Ascending aorta (tissue), 2 donors: ENCODE measurements around the gene YAE1. TPM values are rescaled to one million over a fixed set of nuclear protein-coding genes. Genes with fewer than 3 reads are reported as not detected.

ENCODE experiments used
- DNase-seq, 2 donors: peaks; one replicate each; pipeline ENCODE4 v3.0.0-alpha.2; 2019; ENCODE audit warnings: low spot score in 2 of 2
- H3K27ac ChIP-seq, 2 donors: fragments of 200-600 bp; sonication (generic); one replicate each; pipeline ENCODE4 v1.5.1; 2016 to 2017; ENCODE audit warnings: mild to moderate bottlenecking in 1 of 2
- H3K27me3 ChIP-seq: fragments of 200-600 bp; sonication (generic); one replicate; pipeline ENCODE4 v1.5.1; 2017
- H3K36me3 ChIP-seq, 2 donors: fragments of 200-600 bp; sonication (generic); one replicate each; pipeline ENCODE4 v1.5.1; 2016
- H3K4me1 ChIP-seq, 2 donors: fragments of 200-600 bp; sonication (generic); one replicate each; pipeline ENCODE4 v1.5.1; 2016 to 2017; ENCODE audit warnings: mild to moderate bottlenecking in 1 of 2
- H3K4me3 ChIP-seq, 2 donors: fragments of 200-600 bp; sonication (generic); one replicate each; pipeline ENCODE4 v1.5.1; 2016 to 2017; ENCODE audit warnings: mild to moderate bottlenecking in 1 of 2
- H3K9me3 ChIP-seq, 2 donors: fragments of 200-600 bp; sonication (generic); one replicate each; pipeline ENCODE4 v1.5.1; 2016
- CTCF ChIP-seq, 3 experiments: fragments of 200-600 bp in 2 of 3; fragments of 450-650 bp in 1 of 3; sonication (generic) in 2 of 3; IDR thresholded peaks; one replicate each; pipeline ENCODE4 v1.5.1; 2016 to 2019; ENCODE audit warnings: antibody characterized with exemption in 3 of 3, mild to moderate bottlenecking in 1 of 3, moderate library complexity in 1 of 3
- intact Hi-C: fragments of 100-400 bp; cut with DNase I; formaldehyde crosslinking; loops from one replicate; pipeline ENCODE4 v1.15.1; 2023
- total RNA-seq: library from RNA; depleted of rRNA; stranded (reverse); fragments of >200 nt; gene quantifications from one replicate; pipeline ENCODE4 v1.1.0, GENCODE V29; 2016

YAE1 gene
- total RNA-seq, 1 donor from 2014 or later, result 3.3 TPM

DNA sequence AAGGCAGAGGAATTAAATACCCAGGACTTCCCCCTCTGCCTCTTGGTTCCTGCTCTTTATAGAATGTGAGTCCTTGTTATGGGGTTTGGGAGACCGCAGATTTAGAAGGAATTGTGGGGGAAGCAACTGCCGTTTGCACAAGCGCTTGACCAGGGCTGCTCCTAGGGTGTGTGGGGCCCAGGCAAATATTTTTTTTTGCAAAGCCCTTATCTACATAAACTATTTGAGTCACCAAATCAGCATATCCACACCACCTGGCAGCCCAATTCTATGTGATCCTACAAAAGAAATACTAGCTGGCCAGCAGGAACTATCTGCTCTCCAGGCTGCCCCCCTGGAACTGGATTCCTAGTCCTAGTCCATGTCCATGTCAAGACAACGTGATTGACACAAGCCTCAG is 33.4 kb upstream of the YAE1 start:
- no peak overlapping the region for H3K27ac ChIP-seq
- H3K36me3 ChIP-seq, result no peaks in the 10 kb centered on the region
- intact Hi-C loops, result no loop called here
- no peaks in the 10 kb centered on the region for H3K4me1 ChIP-seq
- H3K4me3 ChIP-seq, result no peak overlapping the region
- H3K27me3 ChIP-seq, result no peaks in the 10 kb centered on the region
- H3K9me3 ChIP-seq, result no peaks in the 10 kb centered on the region
- DNase-seq, result no peak
- TF ChIP-seq CTCF (IDR thresholded peaks at IDR 0.05), result no peak

GRCh38 chr7:39534599-39534998 is 31.6 kb upstream of the YAE1 start:
- intact Hi-C loops, result no loop called here
- H3K27ac ChIP-seq, result no peak overlapping the region

DNA sequence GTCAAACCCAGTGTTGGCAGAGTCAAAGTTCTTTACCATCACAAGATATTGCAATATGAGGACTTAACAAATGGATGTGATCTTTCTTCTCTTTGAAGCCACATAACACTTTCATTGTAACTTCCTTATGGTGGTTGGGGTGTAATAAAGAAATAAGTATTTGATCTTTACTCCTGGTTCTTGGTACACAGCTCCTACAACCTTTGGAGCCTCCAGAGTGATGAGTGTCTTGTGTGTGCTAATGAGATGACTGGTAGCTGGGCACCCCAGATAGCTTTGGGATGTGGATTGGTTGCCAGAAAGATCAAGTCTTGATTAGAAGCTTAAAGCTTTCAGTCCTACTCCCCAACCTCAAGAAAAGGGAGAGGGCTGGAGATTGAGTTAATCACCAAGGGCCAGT is 31.1 kb upstream of the YAE1 start:
- no peak overlapping the region for H3K27ac ChIP-seq
- DNase-seq, result no peak
- H3K4me3 ChIP-seq, result no peak overlapping the region
- intact Hi-C loops, result no loop called here
- no peak for TF ChIP-seq CTCF (IDR thresholded peaks at IDR 0.05)
- no peaks in the 10 kb centered on the region for H3K36me3 ChIP-seq
- H3K9me3 ChIP-seq, result no peaks in the 10 kb centered on the region
- no peaks in the 10 kb centered on the region for H3K4me1 ChIP-seq
- H3K27me3 ChIP-seq, result no peaks in the 10 kb centered on the region

More at GRCh38 chr7:39534599-39534998, 31.6 kb upstream of the YAE1 start:
- Histone ChIP-seq H3K9me3 (no peaks in the 10 kb centered on the region), H3K36me3 (no peaks in the 10 kb centered on the region), H3K4me3 (no peak overlapping the region), H3K27me3 (no peaks in the 10 kb centered on the region), H3K4me1 (no peaks in the 10 kb centered on the region)
- DNase-seq, result no peak
- TF ChIP-seq CTCF (IDR thresholded peaks at IDR 0.05), result no peak

- Histone ChIP-seq H3K4me3 (no peak overlapping the region), H3K36me3 (no peaks in the 10 kb centered on the region), H3K27ac (no peak overlapping the region), H3K27me3 (no peaks in the 10 kb centered on the region), H3K4me1 (no peaks in the 10 kb centered on the region), H3K9me3 (no peaks in the 10 kb centered on the region)
- intact Hi-C loops, result no loop called here
- no peak for TF ChIP-seq CTCF (IDR thresholded peaks at IDR 0.05)
- no peak for DNase-seq
Measured at GRCh38 chr7:39535720-39536119, 30.5 kb upstream of the YAE1 start.

DNA sequence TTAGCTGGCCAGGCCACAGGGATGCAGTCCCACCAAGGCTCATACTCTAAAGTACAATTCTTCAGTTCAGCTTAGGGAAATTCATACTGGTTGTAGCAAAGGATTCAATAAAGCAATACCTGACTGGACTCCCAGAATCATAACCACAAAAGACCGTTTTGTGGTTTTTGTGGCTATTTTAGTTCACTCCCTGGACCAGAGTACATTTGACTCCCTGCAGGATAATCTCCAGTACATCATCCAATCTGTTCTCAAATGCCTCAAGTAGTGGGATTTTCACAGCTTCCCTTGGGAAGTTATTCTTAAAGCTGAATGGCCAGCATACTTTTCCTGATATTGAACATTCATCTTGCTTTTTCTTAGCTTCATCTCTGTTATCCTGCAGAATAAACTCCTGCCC is 29.3 kb upstream of the YAE1 start:
- Histone ChIP-seq H3K27me3 (no peaks in the 10 kb centered on the region), H3K9me3 (no peaks in the 10 kb centered on the region), H3K4me1 (no peaks in the 10 kb centered on the region), H3K27ac (no peak overlapping the region), H3K4me3 (no peak overlapping the region), H3K36me3 (no peaks in the 10 kb centered on the region)
- intact Hi-C loops, result no loop called here
- DNase-seq, result no peak
- TF ChIP-seq CTCF (IDR thresholded peaks at IDR 0.05), result no peak

DNA sequence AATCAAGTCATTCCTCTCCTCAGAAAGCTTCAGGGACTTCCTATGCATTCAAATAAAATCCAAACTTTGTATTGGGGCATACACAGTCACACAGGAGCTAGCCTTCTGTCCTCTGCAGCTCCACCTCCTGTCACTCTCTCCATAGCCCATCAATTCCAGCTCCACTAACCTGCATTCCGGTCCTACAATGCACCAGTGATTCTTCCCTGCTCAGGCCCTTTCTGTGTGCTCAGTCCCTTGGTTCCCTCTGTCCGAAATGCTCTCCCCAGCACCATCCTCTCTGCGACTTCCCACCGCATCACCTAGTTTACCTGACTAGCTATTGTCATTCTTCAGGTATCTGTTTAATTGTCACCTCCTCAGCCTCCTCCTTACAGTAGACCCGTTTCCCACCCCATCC is 26.4 kb upstream of the YAE1 start:
- Histone ChIP-seq H3K4me3 (no peak overlapping the region), H3K36me3 (no peaks in the 10 kb centered on the region), H3K27me3 (no peaks in the 10 kb centered on the region), H3K27ac (no peak overlapping the region), H3K9me3 (no peaks in the 10 kb centered on the region), H3K4me1 (no peaks in the 10 kb centered on the region)
- no peak for DNase-seq
- intact Hi-C loops, result no loop called here
- no peak for TF ChIP-seq CTCF (IDR thresholded peaks at IDR 0.05)
